GM18526 (cell line): ENCODE measurements around the gene KRT79.

Experiments used
- POLR2A ChIP-seq: IDR thresholded peaks from 3 replicates; pipeline ENCODE4 v1.6.1; 2011; ENCODE audit not compliant: insufficient read length; ENCODE audit errors: extremely low read depth

The KRT79 gene

GRCh38 chr12:52783563-52784316 is 50.4 kb downstream of the KRT79 start:
- no peak for TF ChIP-seq POLR2A

- TF ChIP-seq POLR2A = no peak
Observed at GRCh38 chr12:52782502-52782901, 51.6 kb downstream of the KRT79 start.

DNA sequence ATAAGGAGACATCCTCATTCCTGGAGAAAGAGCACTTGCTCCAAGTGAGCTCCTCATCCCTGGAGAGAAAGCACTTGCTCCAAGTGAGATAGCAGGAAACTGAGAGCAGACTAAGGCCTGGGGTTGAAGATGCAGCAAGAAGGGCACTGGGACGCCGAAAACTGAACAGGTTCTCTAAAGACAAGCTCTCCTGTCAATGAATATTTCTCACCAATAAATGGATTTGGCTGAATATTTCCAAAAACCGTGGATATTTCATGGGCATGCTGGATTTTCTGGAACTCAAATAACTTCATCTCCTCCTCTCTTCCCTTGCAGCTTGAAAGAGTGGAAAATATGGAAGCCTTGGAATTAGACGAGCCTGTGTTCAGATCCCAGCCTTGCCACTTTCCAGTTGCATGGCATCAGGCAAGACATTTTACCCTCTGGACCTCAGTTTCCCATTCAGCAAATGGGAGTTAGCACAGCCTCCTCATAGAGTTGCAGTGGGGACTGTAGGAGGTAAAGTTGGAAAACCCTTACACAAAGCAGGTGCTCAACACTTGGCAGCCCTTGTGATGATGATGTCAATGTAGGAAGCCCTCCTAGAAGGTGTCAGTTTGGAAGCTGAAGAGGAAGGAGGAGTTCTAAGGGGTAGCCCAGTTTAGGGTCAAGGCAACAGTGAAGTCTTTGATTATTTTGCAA is 52.6 kb downstream of the KRT79 start:
- no peak for TF ChIP-seq POLR2A

- no peak for TF ChIP-seq POLR2A
Observed at GRCh38 chr12:52779914-52780313, 54.2 kb downstream of the KRT79 start.

DNA sequence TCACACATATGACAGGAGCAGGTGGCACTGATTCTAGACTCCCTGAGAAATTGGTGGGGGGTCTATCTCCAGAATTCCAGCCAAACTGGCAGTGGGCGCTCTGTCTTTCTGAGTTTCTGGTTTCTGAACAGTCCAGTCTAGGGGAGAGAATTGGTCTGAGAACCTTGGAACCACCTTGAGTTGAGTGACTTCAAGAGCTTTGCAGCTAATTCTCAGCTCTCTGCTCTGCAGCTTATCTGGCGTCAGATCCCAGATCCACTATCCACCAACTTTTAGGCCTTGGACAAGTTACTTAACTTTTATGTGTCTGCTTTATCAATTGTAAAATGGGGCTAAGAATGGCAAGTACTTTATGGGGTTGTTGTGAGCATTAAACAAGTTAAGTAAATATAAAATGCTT is 55.3 kb downstream of the KRT79 start:
- no peak for TF ChIP-seq POLR2A

DNA sequence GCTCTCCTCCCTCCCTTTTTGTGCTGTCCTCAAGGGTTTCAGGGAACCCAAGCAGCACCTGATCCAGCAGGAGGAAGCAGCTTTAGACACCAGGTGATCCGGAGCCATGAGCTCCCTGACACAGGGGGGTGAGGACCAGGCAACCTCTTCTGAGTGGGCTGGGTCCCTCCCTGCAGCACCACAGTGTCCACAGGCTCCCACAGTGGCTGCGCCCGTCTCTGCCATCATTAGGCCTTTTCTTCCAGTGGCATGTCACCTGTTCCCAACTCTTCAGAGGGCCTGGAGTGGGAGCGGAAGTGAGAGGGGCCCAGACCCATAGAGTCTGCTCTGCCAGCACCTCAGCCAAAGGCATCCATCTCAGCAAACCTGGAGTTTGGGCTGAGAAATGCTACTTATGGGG is 56.5 kb downstream of the KRT79 start:
- no peak for TF ChIP-seq POLR2A

- TF ChIP-seq POLR2A = no peak
Observed at GRCh38 chr12:52776913-52777395, 57.2 kb downstream of the KRT79 start, which contains the start of gene KRT76. Gene KRT76 (minus strand): TSS chr12:52777345. CDS start chr12:52777291, 54 bp downstream.

DNA sequence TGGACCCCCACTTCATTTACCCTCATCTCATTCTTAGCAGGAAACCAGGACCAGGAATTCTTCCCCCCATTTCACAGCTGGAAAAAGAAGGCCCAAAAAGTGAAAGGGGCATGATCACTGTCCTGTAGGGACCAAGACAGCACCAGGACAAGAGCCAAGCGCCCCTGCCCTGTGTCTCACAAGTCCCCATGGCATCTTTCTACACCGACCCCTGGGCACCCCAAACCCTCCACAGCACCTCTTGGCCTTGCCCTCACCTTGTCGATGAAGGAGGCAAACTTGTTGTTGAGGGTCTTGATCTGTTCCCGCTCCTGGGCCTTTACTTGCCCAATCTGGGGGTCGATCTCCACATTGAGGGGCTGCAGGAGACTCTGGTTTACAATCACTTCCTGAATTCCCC is 57.7 kb downstream of the KRT79 start:
- TF ChIP-seq POLR2A = no peak

- no peak for TF ChIP-seq POLR2A
Observed at GRCh38 chr12:52774629-52775250, 59.4 kb downstream of the KRT79 start.

DNA sequence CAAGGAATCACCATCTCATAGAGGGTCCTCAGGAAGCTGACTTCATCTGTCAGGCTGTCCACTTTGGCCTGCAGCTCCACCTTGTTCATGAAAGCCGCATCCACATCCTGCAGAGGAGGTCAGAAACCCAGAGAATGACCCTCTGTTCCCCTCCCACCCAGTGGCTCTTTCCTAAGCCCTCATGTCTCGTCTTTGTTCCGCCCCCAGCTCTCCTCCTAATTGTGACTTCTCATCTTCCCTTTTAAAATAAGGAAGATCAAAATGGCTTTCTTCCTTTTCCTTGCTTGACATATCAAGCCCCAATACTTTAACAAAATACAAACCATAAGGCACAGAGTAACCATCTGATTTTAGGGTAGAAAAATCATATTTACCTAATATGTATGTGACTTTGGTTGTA is 61.3 kb downstream of the KRT79 start:
- TF ChIP-seq POLR2A = no peak

- no peak for TF ChIP-seq POLR2A
Observed at GRCh38 chr12:52772188-52772587, 61.9 kb downstream of the KRT79 start.

DNA sequence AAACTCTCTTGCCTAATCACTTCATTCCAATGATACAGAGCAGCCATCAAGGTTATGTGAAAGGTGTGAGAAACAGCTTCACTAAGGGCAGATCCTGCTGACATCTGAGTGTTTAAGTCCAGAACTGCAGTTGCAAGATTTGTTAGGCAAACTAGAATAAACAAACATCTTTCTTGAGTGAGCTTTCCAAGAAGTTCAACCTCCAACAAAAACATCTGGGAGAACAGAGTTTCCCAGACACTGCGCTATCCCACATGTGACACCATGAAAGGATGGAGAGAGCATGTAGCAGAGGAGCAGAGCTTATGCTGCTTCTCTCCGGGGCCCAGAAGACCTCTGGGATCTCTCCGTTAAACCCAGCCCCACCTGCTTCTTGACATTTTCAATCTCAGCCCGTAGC is 62.6 kb downstream of the KRT79 start:
- TF ChIP-seq POLR2A = no peak
